ENCODE results near the gene GLP2R.

The GLP2R gene

DNA sequence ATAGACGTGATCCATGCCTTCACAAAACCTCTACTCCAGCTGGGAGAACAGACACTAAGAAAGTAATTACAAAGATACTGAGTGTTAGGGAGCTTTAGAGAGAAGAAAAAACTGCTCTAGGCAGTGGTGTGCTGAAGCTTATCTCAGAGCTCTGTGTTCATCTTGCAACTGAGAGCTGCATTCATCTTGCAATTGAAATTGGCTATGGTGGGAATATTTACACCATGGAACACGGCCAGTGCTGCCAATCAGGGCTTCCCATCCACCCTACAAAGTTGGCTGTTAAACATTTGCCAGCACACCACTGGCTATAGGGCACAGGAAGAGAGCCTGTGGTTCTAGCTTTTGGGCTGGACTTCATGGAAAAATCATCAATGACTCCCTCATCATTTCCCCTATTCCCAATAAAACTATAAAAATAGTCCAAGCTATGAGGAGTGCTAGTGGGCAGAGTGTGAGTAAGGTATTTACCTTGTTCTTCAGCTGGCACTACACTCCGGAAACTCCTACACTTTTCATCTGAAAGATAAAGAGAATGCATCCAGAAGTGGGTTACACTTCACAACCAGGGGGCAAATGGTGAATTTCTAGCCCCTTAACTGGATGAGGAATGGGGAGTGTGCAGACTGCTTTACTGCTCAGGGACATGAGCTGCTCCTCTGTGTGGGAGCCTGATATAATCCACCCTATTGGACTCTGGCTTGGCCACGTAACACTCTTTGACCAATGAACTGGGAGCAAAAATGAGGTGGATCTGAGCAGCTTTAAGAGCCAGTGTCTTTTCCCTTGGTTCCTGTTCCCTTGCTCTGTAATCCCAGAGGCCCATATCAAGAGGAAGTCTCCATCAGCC, 15.4 kb upstream of the GLP2R start:
- no peak for TF ChIP-seq CTCF (IDR thresholded peaks at IDR 0.05; ENCODE audit: insufficient read depth, low read length, missing control alignments)
- DNase-seq (ENCODE audit: low read depth, low spot score), result no peak
- ChIA-PET POLR2A (no interaction called here), CTCF (no interaction called here)
- no peak overlapping the region for H3K4me3 ChIP-seq (ENCODE audit: low read depth, low read length)

DNA sequence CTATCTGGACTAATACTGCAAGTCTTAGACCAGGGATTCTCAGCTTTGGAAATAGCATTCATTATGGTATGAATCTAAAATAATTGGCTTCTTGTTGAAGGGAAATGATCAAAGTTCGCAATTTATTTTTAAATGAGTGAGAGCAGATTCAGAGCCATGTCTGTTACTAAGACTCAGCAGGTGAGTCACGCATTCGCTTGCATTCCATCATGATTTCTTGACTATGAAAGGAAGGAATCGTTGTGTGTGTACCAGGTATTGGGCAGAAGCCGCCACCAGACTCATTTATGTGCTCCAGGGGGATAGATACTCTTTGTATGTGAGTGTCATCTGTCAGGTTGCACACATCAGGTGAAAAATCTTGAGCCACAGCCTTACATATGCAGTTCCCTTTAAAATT, 14.6 kb upstream of the GLP2R start:
- CTCF ChIA-PET, result no interaction called here
- TF ChIP-seq CTCF (IDR thresholded peaks at IDR 0.05; ENCODE audit: insufficient read depth, low read length, missing control alignments), result no peak
- POLR2A ChIA-PET, result no interaction called here
- no peak overlapping the region for H3K4me3 ChIP-seq (ENCODE audit: low read depth, low read length)
- no peak for DNase-seq (ENCODE audit: low read depth, low spot score)

- POLR2A ChIA-PET, result no interaction called here
- no peak for DNase-seq (ENCODE audit: low read depth, low spot score)
- TF ChIP-seq CTCF (IDR thresholded peaks at IDR 0.05; ENCODE audit: insufficient read depth, low read length, missing control alignments), result no peak
- H3K4me3 ChIP-seq (ENCODE audit: low read depth, low read length), result no peak overlapping the region
- CTCF ChIA-PET, result no interaction called here
These were observed 14.2 kb upstream of the GLP2R start for GRCh38 chr17:9811537-9811936.

- no peak for DNase-seq (ENCODE audit: low read depth, low spot score)
- ChIA-PET POLR2A (no interaction called here), CTCF (interaction anchor here (0.6 kb wide), 1 partner anchor 83 kb away, joined by 3 read pairs; no protein-coding TSS in a partner anchor)
- no peak for TF ChIP-seq CTCF (IDR thresholded peaks at IDR 0.05; ENCODE audit: insufficient read depth, low read length, missing control alignments)
- H3K4me3 ChIP-seq (ENCODE audit: low read depth, low read length), result no peak overlapping the region
These were observed 12.6 kb upstream of the GLP2R start for GRCh38 chr17:9813166-9813565.

DNA sequence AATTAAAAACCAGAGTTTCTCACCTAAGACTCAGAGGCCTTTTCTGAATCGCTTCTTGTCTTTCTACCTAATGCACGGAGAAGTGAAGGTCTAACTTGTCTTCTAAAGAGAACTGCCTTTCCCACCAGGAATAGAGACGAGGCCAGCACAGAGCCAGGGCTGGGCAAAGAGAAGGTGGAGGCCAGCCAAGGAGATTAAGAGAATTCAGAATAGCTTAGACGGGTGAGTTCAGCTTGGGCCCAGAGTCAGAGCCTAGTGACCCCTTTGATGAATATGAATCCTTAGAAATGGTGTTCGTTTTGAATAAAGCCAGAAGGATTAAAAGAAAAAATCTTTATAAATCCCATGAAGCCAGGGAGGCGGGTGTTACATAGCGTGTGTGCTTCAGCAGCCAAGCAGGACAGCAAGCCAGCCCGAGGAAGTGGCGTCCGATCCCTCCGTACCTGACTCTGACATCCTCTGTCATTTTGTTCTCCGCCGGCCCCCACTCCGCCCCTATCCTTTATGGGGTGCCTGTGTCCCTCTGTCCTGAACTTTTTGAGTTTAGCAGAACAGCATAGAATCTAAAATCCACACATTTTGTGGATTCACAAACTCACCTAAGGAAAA, 11.3 kb upstream of the GLP2R start:
- no peak overlapping the region for H3K4me3 ChIP-seq (ENCODE audit: low read depth, low read length)
- ChIA-PET CTCF (no interaction called here), POLR2A (no interaction called here)
- no peak for TF ChIP-seq CTCF (IDR thresholded peaks at IDR 0.05; ENCODE audit: insufficient read depth, low read length, missing control alignments)
- no peak for DNase-seq (ENCODE audit: low read depth, low spot score)

DNA sequence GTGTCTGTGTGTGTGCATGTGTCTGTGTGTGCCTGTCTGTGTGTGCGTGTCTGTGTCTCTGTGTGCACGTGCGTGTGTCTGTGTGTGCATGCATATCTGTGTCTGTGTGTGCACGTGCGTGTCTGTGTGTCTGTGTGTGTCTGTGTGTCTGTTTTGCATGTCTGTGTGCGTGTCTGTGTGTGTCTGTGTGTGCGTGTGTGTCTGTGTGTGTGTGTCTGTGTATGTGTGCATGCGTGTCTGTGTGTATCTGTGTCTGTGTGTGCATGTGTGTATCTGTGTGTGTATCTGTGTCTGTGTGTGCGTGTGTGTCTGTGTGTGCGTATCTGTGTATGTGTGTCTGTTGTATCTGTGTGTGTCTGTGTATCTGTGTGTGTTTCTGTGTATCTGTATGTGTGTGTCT, 9.3 kb upstream of the GLP2R start:
- POLR2A ChIA-PET, result no interaction called here
- DNase-seq (ENCODE audit: low read depth, low spot score), result no peak
- no peak overlapping the region for H3K4me3 ChIP-seq (ENCODE audit: low read depth, low read length)
- no peak for TF ChIP-seq CTCF (IDR thresholded peaks at IDR 0.05; ENCODE audit: insufficient read depth, low read length, missing control alignments)
- CTCF ChIA-PET, result no interaction called here

Data from AG04449 (cell line).